Measurements from ENCODE around the gene TFCP2L1. TPM values are rescaled to one million over a fixed set of nuclear protein-coding genes. Genes with fewer than 3 reads are reported as not detected.

TFCP2L1 gene
- total and polyA plus RNA-seq, 2 experiments from 2014 or later, result 0.94 to 6.4 TPM

GRCh38 chr2:121324601-121325000, 39.6 kb upstream of the TFCP2L1 start (continued):
- TF ChIP-seq ZNF462 (CRISPR knock-in tag; IDR thresholded peaks at IDR 0.05), result no peak
- no peak for TF ChIP-seq JUNB (IDR thresholded peaks at IDR 0.05; ENCODE audit: unreplicated experiment)
- TF ChIP-seq REST (IDR thresholded peaks at IDR 0.05; ENCODE audit: unreplicated experiment), result no peak
- no peak for TF ChIP-seq ZNF114 (CRISPR knock-in tag; IDR thresholded peaks at IDR 0.05)
- TF ChIP-seq CREB1 (CRISPR knock-in tag; IDR thresholded peaks at IDR 0.05; ENCODE audit: low read depth), result no peak

- Mint-ChIP-seq H3K36me3 (ENCODE audit: low read depth) (no peaks in the 10 kb centered on the region), H3K27ac (no peak overlapping the region), H3K9me3 (peaks cover 4% of the 10 kb centered on the region; the same call in 1 of the 3 replicates), H3K4me1 (no peaks in the 10 kb centered on the region), H3K27me3 (ENCODE audit: insufficient read depth, low read depth, poor library complexity) (peaks cover 5% of the 10 kb centered on the region), H3K4me3 (no peak overlapping the region)
- Histone ChIP-seq H3K4me2 (no peak overlapping the region), H3K27ac (ENCODE audit: low read depth) (no peak overlapping the region), H3K4me3 (no peak overlapping the region), H3K79me2 (replicated peaks; ENCODE audit: insufficient read depth) (no peaks in the 10 kb centered on the region), H3K36me3 (ENCODE audit: insufficient read depth) (no peaks in the 10 kb centered on the region), H2AFZ (no peak overlapping the region), H3K27me3 (ENCODE audit: insufficient read depth) (no peaks in the 10 kb centered on the region), H3F3A (replicated peaks; ENCODE audit: low read depth) (no peaks in the 10 kb centered on the region), H4K20me1 (replicated peaks; ENCODE audit: insufficient read depth) (no peaks in the 10 kb centered on the region), H3K9me2 (ENCODE audit: insufficient read depth) (no peaks in the 10 kb centered on the region), H3K4me1 (ENCODE audit: insufficient read depth) (no peaks in the 10 kb centered on the region)
- DNase-seq (ENCODE audit: low spot score), result no peak
- ATAC-seq, result no peak
- TF ChIP-seq STAT1 (IDR thresholded peaks at IDR 0.05; ENCODE audit: unreplicated experiment) (no peak), ZNF114 (CRISPR knock-in tag; IDR thresholded peaks at IDR 0.05) (no peak), ETS1 (IDR thresholded peaks at IDR 0.05) (no peak), JUNB (IDR thresholded peaks at IDR 0.05; ENCODE audit: unreplicated experiment) (no peak), CTCF (conservative IDR thresholded peaks at IDR 0.05; ENCODE audit: low read depth in 2 of 2) (no peak), CREB1 (CRISPR knock-in tag; IDR thresholded peaks at IDR 0.05; ENCODE audit: low read depth) (no peak), NANOG (IDR thresholded peaks at IDR 0.05; ENCODE audit: borderline replicate concordance) (no peak), EZH2phosphoT487 (IDR thresholded peaks at IDR 0.05; ENCODE audit: unreplicated experiment) (no peak), ZNF331 (CRISPR knock-in tag; IDR thresholded peaks at IDR 0.05; ENCODE audit: low read depth) (no peak)
Observed at GRCh38 chr2:121321476-121321875, 36.5 kb upstream of the TFCP2L1 start.

All from GM23338 (cell line).